Activated CD4-positive, alpha-beta T cell treated with anti-CD3 and anti-CD28 coated beads, Interleukin-2, amount 50 U/mL, for 24 hours (primary cell): ENCODE measurements around the gene MYO3B.
"Not testable (repeated sequence)": the region's sequence is repeated elsewhere in the genome, so short reads cannot be mapped to it uniquely, and the experiment has no call there.

Source experiments
- DNase-seq, 2 donors: peaks; one replicate each; pipeline ENCODE4 v3.0.0-alpha.2; 2020; ENCODE audit warnings: low read depth in 1 of 2, low spot score in 1 of 2

Gene MYO3B

DNA sequence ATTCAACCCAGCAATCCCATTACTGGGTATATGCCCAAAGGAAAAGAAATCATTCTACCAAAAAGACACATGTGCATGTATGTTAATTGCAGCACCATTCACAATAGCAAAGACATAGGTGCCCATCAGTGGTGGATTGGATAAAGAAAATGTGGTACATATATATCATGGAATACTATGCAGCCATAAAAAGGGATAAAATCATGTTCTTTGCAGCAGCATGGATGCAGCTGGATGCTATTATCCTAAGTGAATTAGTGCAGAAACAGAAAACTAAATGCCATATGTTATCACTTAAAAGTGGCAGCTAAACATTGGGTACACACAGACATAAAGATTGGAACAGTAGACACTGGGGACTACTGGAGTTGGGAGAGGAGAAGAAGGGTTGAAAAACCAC is 82.2 kb downstream of the MYO3B start:
- DNase-seq: no peak

DNA sequence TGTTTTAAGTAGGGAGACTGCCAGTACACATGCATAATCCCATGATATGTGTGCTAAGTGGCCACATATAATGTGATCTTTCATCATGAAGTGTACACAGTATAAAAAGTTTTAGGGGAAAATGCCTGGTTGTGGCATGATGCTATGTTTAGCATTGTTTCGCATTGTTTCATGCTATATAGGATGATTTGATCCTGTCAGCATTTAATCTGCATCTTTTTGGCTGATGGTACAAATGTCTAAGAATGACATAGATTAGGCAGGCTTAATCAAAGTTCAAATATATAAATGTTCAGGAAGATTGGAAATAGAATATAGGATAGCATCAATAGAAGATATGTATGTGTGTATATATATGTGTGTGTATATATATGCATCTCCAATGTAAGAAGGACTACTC is 83.6 kb downstream of the MYO3B start:
- no peak for DNase-seq

DNA sequence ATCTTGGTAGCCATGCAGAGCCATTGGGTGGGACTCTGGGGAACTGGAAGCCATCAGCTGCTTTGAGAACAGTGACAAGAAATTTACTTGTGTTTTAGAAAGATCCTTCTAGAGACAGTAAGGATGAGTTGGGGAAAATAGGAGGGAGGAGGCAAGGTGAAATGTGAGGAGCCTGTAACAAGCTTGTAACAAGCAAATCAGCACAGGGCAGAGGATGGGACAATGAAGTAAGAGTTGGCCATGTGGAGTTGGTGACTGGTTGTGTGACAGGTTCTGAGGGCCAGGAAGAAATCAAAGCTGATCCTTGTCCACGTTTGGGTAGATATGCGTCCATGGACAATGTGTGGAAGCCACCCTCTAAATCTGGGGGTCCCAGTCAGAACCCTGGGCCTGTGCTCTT is 84.4 kb downstream of the MYO3B start:
- DNase-seq: no peak

DNA sequence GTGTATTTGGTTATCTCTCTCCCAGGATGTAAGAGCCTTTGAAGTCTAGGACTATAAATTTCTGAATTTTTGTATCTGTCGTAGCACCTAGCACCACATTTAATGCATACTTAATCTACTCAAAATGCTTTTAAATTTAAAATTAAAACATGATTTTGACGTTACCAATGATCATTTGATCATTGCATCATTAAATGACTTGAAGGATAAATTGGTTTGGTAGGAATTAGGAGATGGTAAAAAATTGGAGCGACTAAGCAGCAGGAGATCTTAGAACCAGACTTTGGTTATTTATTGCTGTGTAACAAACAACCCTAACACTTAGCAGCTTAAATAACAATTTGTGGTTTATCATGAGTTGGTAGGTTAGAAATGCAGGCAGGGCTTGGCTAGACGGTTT is 84.9 kb downstream of the MYO3B start:
- no peak for DNase-seq

DNA sequence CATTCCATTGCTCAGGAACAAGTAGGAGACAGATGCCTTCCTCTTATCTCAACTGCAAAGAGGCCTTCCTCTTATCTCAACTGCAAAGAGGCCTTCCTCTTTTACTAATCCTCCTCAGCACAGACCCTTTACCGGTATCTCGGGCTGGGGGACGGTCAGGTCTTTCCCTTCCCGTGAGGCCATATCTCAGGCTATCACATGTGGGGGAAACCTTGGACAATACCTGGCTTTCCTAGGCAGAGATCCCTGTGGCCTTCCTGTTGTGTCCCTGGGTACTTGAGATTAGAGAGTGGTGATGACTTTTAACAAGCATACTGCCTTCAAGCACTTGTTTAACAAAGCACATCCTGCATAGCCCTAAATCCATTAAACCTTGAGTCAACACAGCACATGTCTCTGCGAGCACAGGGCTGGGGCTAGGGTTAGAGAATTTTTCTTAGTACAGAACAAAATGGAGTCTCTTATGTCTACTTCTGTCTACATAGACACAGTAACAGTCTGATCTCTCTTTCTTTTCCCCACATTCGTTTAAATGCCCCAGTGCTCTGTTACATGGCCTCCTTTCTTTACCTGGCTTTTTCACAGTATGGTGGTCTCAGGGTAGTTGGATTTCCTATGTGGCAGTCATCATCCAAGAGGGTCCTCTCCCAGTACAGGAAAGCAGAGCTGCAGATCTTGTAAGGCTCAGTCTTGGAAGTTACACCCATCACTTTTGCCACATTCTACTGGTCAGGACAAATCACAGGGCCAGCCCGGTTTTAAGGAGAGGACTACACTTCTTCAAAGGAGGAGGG is 86.0 kb downstream of the MYO3B start:
- not testable (repeated sequence) for DNase-seq

DNA sequence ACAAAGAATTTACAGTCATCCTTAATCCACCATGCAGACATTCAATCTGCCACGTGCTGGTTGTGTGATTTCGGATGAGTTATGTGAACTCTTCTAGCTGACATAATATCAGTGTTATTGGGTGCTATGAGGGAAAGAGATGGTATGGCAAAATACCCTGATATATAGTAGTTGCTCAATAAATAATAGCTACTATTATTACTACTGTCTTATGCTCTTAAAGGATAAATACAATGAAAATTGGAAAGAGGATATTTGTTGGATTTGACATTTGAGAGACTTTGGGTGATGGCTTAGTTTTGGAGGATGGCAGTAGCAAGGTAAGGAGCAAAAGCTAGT is 86.5 kb downstream of the MYO3B start:
- no peak for DNase-seq

DNA sequence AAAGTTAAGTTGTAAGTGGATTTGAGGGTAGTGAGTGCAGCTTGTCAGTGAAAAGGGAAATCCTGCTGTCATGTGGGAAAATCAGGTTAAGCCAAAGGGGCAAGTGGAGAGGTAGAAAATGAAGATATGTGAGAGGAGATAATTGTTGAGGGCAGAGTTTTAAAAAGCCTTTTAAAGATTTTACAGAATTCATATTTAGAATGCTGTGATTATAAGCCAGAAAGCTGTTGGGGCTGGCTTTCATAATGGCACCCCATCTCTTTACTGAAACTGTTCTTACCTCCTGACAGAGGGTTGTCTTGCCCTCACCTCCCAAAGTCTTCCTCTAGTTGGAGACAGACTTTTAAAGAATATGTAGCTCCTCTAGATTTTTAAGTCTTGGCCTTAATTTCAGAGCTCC is 86.9 kb downstream of the MYO3B start:
- DNase-seq: no peak

DNA sequence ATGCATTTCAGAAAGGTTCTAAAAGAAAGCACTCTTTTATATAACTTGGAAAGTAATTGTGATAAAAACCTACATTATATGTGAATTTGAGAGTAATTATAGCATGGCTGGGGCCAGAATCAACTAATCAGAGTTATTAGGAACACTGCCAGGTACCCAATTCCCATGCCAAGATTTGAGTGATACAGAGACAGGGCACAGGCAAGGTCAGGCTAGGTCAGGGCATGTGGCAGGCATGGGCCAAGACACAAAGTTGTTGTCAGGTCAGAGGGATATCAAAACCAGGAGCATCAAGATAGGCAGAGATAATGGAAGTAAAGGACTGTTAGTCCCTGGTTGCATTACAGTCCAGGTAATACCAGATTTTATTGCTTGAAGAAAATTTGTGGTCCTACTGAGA is 87.4 kb downstream of the MYO3B start:
- DNase-seq: no peak

DNA sequence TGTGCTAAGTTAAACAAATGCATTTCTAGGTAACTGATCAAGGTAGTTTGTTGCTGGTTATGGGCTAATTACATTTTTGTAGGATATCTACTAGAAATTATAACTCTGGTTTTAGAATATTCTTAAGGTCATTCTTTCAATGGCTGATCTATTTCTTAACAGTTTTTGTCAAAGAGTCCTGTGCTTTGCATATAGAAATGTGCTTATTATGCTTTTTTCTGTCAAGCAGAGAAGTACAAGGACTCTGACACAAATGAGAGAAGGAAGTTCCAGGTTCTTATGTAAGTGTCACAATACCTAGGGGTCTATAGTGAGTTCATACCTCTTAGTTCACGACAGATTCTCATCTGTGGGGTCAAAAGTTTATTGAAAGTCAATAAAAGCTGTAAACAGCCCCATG is 88.4 kb downstream of the MYO3B start:
- no peak for DNase-seq

DNA sequence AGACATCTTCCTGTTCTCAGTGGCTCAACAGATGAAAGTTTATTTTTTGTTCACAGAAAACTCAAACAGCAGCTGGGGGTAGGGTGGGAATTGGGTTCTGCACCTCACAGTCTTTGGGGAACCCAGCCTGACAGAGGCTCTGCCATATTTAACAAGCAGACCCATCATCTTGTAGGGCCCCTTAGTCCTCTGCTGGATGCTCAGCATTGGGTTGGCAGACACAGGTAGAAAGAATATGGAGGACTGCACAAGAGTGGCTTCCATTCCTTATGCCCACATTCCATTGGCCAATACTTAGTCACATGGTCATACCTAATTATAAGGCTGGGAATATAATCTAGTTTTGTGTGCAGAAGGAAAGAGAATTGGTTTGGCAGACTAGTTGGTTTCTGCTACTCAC is 89.1 kb downstream of the MYO3B start:
- no peak for DNase-seq

DNA sequence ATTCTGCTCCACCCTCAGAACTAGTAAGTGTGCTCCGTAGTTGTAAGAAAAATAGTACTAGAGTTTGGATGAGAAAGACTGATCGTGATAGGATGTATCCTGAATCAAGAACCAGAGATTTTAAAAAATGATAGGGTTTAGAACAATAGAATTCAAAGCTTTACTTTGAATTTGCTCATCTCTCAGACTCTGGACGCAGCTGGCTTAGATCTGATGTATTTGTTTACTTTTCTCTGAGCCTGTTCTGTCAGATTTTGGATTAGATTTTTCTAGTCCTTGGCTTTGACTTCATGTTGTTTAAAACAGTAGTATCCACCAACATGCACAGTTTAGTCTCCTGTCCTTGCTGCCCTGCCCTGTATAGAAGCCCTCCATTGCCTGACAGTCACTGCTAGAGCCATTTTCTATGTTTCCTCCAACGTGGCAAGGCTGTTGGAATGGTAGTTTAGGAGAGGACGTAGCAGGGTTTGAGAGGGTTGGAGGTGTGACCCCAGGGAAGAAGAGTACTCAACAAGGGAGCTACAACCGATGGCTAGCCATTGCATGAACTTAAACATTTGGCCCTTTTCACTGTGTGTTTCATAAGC is 92.4 kb downstream of the MYO3B start:
- no peak for DNase-seq

DNA sequence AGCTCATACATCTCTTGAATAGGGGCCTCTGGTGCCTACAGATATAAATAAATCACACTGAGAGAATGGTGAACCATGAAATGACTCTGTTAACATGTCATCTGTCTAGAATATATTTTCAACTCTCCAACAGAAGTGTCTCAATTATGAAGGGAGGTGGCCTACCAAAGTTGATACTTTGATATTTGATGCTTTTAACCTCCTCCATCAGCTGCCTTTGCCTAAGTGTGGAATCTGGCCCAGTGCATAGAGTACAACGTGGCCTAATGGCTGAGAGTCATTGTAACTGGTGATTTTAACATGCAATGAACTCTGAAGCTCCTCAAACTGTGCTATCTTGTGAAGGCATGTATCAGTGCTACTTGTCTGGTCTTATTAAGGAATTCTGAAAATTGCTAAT is 93.4 kb downstream of the MYO3B start:
- DNase-seq: no peak

DNA sequence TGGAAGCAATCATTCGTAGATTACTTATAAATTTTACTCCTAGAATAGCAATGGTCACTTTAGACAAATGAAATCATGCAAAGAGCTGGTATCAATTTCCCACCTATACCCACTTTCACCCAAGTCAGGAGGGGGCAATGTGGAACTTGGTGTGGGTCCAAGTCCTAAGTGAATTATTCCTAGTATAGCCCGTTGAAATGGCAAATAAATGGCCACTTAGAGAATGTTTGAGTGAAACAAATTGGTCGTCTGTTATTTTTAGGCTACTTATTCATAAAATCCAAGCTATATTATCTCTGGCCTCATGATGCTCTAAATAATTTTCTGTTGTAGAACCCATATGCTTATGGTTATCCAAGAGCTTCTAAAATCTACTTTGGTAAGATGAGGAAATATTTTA is 98.1 kb downstream of the MYO3B start:
- no peak for DNase-seq

DNA sequence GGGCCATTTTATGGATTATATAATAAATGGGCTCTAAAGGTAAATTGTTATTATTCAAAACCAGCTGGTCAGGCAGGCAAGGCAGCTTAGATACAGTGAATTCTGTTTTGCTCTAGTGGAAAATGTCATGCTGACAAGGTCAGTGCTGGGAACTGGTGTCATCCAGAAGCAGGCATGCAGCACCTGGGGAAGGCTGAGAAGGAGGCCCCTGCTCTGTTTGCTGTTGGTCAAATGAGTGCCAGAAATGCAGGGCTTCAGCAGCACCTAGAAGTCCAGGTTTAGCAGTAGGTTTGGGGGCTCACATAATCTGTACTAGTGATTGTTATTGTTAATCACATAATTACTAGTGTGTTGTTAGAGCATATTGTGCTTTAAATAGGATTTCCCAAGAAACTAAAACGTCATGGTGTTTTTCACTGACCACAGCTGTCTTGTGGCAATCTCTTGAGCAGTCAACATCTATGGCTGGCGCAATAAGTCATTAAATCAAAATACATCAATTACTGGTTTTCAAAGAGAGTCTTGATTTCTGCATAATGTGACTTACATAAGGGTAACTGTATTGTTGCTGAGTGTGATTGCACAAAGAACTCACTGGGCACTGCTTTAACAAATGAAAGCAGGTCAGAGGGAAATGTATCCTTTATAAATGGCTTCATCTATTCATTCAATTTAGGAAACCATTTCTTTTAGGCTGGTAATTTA is 99.1 kb downstream of the MYO3B start:
- DNase-seq: no peak

DNA sequence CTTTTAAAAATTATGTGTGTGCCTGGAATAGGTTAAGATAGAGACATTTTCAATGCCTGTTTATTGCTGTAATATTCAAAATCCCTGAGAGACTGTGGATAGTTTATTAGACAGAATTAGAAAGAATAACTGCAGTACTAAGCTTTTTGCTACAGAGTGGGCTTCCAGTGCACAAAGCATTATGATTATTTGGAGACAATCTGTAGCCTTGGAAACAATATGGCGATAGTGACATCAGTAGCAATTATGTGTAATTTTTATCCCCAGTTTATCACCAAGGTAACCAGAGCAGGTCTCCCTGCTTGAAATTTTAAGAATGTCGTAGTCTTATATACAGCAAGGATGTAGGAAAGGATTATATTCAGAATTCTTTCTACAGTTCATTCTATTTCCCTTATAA is 100.0 kb downstream of the MYO3B start:
- DNase-seq: no peak

DNA sequence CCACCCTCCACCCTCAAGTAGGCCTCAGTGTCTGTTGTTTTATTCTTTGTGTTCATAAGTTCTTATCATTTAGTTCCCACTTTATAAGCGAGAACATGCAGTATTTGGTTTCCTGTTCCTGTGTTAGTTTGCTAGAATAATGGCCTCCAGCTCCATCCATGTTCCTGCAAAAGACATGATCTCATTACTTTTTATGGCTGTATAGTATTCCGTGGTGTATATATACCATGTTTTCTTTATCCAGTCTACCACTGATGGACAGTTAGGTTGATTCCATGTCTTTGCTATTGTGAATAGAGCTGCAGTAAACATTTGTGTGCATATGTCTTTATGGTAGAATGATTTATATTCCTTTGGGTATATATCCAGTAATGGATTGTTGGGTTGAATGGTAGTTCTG is 101.7 kb downstream of the MYO3B start:
- DNase-seq: not testable (repeated sequence)

DNA sequence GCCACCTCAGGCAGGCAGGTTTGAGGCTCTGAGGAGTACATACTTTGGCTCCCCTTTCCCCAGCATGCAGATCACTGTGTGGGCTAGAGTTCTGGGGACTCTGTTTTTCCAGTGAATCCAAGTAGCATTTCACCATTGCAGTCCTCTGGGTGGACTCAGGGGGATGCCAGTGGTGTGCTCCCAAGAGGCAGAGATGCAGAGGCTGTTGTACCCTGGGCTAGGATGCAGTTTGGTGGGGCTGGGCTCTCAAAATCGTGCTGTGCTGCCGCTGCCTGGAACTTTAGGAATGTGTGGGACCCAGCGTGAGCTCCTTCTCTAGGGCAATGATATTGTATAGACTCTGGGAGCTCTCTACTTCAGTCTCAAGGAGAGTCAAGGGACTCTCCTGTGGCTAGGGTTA is 104.9 kb downstream of the MYO3B start:
- DNase-seq: no peak

DNA sequence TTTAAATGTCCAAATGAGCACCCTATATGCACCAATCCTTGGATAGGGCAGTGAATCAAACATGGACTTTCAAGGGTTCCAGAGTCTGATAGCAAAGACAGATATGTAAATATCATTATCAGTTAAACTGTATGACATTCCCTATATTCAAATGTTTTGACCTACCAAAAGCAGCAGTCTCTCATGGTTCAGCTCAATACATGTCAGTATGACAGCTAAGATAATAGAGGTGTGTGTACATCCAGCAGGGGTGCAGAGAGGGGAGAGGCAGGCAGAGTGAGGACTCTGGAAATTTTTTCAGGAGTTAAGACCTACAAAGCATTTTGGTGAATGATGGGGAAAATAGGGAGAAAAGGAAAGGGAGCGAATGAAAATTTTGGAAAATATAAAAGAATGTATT is 106.3 kb downstream of the MYO3B start:
- DNase-seq: no peak

DNA sequence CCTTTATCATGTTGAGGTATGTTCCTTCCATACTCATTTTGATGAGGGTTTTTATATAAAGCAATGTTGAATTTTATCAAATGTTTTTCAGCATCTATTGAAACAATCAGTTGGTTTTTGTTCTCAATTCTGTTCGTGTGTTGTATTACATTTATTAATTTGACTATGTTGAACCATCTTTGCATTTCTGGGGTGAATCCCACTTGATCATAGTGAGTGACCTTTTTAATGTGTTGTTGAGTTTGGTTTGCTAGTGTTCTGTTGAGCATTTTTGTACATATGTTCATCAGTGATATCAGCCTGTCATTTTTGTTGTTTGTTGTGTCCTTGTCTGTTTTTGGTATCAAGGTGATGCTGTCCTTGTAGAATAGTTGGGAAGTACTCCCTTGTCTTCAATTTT is 110.9 kb downstream of the MYO3B start:
- no peak for DNase-seq

DNA sequence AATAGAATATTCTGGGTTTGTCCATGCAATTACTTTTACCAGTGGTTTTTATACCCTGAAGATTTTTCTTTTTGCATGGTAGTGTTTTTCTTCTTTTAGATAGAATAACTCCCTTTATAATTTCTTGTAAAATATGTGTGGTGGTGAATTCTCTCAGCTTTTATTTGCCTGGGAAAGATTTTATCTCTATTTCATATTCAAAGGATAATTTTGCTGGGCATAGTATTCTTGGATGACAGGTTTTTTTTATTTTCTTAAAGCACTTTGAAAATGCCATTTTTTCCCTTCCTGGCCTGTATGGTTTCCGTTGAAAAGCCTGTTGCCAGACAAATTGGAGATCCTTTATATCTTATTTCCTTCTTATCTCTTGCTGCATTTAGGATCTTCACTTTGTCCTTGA is 113.5 kb downstream of the MYO3B start:
- no peak for DNase-seq

DNA sequence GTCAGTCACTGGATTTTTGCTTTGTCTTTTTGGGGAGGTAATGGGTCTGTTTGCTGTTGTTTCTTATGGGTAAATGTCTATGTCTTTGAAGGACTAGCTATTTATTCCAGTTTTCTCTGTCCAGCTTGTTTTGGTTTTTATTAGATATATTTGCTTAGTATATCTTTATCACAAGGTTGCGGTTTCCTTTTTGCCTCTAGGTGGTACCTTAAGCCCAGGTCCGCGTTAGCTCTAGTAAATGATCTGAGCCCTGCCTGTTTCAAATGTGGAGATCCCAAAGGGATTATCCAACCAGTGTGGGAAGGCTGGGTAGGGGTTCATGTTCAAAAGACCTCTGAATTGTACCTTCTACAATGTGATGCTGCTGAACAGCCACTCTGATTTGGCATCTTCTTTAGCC is 114.5 kb downstream of the MYO3B start:
- no peak for DNase-seq

DNA sequence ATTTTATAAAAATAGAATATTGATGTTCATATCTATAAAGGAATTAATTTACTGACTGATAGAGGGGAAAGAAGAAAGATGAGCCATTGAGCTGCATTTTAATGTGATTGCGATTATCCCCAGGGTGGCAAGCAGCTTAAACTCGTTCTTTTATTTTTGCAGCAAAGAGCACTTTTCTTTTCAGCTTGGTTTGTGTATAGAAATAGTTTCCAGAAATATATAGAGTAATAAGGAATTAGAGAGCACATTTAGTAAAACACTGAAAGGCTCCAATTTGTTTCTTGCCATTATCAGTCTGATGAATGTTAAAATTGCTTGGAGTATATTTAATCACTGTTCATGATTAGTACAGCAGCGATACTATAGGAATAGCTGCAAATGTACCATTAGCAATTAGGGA is 119.5 kb downstream of the MYO3B start:
- DNase-seq: no peak

DNA sequence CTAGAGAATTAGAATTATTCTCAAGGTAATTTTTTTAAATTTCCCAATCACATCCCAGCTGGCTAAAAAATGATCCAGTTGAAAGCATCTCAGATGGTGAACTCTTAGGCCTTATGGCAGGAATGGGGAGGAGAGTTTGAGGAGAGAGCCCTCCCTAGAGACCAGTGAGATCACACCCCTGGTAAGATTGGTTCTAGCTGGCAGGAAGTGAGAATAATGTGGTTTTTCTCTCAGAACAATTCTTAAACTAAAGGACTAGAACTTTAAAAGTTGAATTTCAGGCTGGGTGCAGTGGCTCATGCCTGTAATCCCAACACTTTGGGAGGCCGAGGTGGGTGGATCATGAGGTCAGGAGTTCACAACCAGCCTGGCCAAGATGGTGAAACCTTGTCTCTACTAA is 120.2 kb downstream of the MYO3B start:
- no peak for DNase-seq
